HCT116 (cell line): ENCODE data around the gene ZNF140. TPM values are rescaled to one million over a fixed set of nuclear protein-coding genes. Genes with fewer than 3 reads are reported as not detected.
A peak's percentile ranks its signal among the peaks of the same experiment; 100 is the strongest.

Experiments
- ATAC-seq: fragments of 200-7000 bp; cut with Tn5 transposase; 2 replicates; pipeline ENCODE4 v1.9.1; 2020; ENCODE audit warnings: mild to moderate bottlenecking, moderate library complexity
- BruUV-seq: library from RNA; stranded (reverse); fragments of 400-500 nt; replicated peaks from 2 replicates; lab custom pipeline; 2021; lab: Mats Ljungman, UMichigan
- CTCF ChIA-PET: fragments of 300-600 bp; sonication (Branson Sonifier 250); formaldehyde crosslinking; loops from one replicate; lab custom pipeline; 2021; ENCODE audit warnings: antibody characterized with exemption; lab: Charles Lee
- POLR2A ChIA-PET: fragments of 300-600, 350-600 bp; sonication (Branson Sonifier 250); formaldehyde crosslinking; loops from one replicate; lab custom pipeline; 2021; ENCODE audit warnings: antibody characterized with exemption; lab: Charles Lee
- RAD21 ChIA-PET, 2 experiments: fragments of 300-600 bp; sonication (Branson Sonifier 250); formaldehyde crosslinking; loops; one replicate each; lab custom pipeline; 2023; ENCODE audit warnings: low total read pairs in 2 of 2; ENCODE audit not compliant: uncharacterized antibody in 2 of 2, unreplicated experiment in 2 of 2, low non-redundant PET in 1 of 2; lab: Charles Lee
- DNase-seq: peaks from one replicate; pipeline ENCODE4 v3.0.0-alpha.2; 2010; ENCODE audit warnings: low read depth, low spot score
- H2AFZ ChIP-seq: fragments of 200-600 bp; shearing (Covaris generic), sonication (generic); 2 replicates; pipeline ENCODE4 v1.6.1; 2017; ENCODE audit warnings: low read depth, mixed run types, mixed read lengths, antibody characterized with exemption, low read length; ENCODE audit not compliant: poor library complexity, severe bottlenecking
- H3K27ac ChIP-seq: 2 replicates; pipeline ENCODE4 v1.5.1; 2012; ENCODE audit warnings: low read depth, low read length
- H3K27me3 ChIP-seq: fragments of 200-600 bp; sonication (generic); 2 replicates; pipeline ENCODE4 v1.6.1; 2016; ENCODE audit warnings: mixed run types, low read length, mixed read lengths; ENCODE audit not compliant: insufficient read depth
- H3K36me3 ChIP-seq, 2 experiments: fragments of 200-500 bp in 1 of 2; fragments of 200-600 bp in 1 of 2; sonication (Bioruptor generic) in 1 of 2; sonication (generic) in 1 of 2; 2 replicates each; pipeline versions ENCODE4 v1.5.1 to v1.6.1; 2014 to 2016; ENCODE audit warnings: low read length in 2 of 2, inconsistent platforms in 1 of 2, mixed read lengths in 1 of 2, mixed run types in 1 of 2; ENCODE audit not compliant: insufficient read depth in 2 of 2, control insufficient read depth in 1 of 2
- H3K4me1 ChIP-seq, 2 experiments: fragments of 200-600 bp in 1 of 2; sonication (generic) in 1 of 2; 2 replicates each; pipeline versions ENCODE4 v1.5.1 to v1.6.1; 2012 to 2017; ENCODE audit warnings: low read length in 2 of 2, inconsistent platforms in 1 of 2, mild to moderate bottlenecking in 1 of 2, mixed read lengths in 1 of 2, mixed run types in 1 of 2, moderate library complexity in 1 of 2; ENCODE audit not compliant: insufficient read depth in 2 of 2, control insufficient read depth in 1 of 2
- H3K4me2 ChIP-seq: fragments of 200-600 bp; sonication (generic); 2 replicates; pipeline ENCODE4 v1.6.1; 2017; ENCODE audit warnings: mixed run types, low read length, mixed read lengths
- H3K4me3 ChIP-seq, 2 experiments: fragments of 200-600 bp in 1 of 2; sonication (generic) in 1 of 2; replicated peaks in 1 of 2; 2 replicates each; pipeline ENCODE4 v1.5.1; 2011 to 2016; ENCODE audit warnings: low read length in 2 of 2, control low read depth in 1 of 2, low read depth in 1 of 2, mild to moderate bottlenecking in 1 of 2, mixed read lengths in 1 of 2, mixed run types in 1 of 2
- H3K79me2 ChIP-seq: fragments of 200-600 bp; sonication (generic); 2 replicates; pipeline ENCODE4 v1.6.1; 2017; ENCODE audit warnings: mild to moderate bottlenecking, mixed run types, low read length, moderate library complexity, mixed read lengths; ENCODE audit not compliant: insufficient read depth
- H3K9ac ChIP-seq: fragments of 200-600 bp; sonication (generic); 2 replicates; pipeline ENCODE4 v1.6.1; 2016; ENCODE audit warnings: low read length, mixed read lengths
- H3K9me2 ChIP-seq: fragments of 200-600 bp; sonication (generic), shearing (Covaris generic); 2 replicates; pipeline ENCODE4 v1.6.1; 2017; ENCODE audit warnings: mixed run types, mild to moderate bottlenecking, moderate library complexity; ENCODE audit not compliant: insufficient read depth
- H3K9me3 ChIP-seq, 2 experiments: fragments of 200-500 bp in 1 of 2; fragments of 200-600 bp in 1 of 2; sonication (Bioruptor generic) in 1 of 2; sonication (generic) in 1 of 2; 2 replicates each; pipeline ENCODE4 v1.6.1; 2014 to 2017; ENCODE audit warnings: low read length in 2 of 2, mixed read lengths in 2 of 2, inconsistent platforms in 1 of 2, low read depth in 1 of 2, mild to moderate bottlenecking in 1 of 2, mixed run types in 1 of 2, moderate library complexity in 1 of 2; ENCODE audit not compliant: control insufficient read depth in 1 of 2, insufficient read depth in 1 of 2
- H4K20me1 ChIP-seq: fragments of 200-600 bp; sonication (generic), shearing (Covaris generic); 2 replicates; pipeline ENCODE4 v1.6.1; 2017; ENCODE audit warnings: mixed run types, mild to moderate bottlenecking, moderate library complexity; ENCODE audit not compliant: insufficient read depth
- CBX3 ChIP-seq: IDR thresholded peaks from 2 replicates; pipeline ENCODE4 v1.6.1; 2012; ENCODE audit warnings: low read depth
- EGR1 ChIP-seq: IDR thresholded peaks from 2 replicates; pipeline ENCODE4 v1.6.1; 2012; ENCODE audit warnings: low read depth
- EZH2phosphoT487 ChIP-seq: fragments of 200-600 bp; IDR thresholded peaks from 2 replicates; pipeline ENCODE4 v1.6.1; 2018; ENCODE audit warnings: antibody characterized with exemption, borderline replicate concordance
- FOSL1 ChIP-seq: IDR thresholded peaks from 2 replicates; pipeline ENCODE4 v1.6.1; 2012; ENCODE audit warnings: low read depth
- JUND ChIP-seq: IDR thresholded peaks from 2 replicates; pipeline ENCODE4 v1.6.1; 2012
- TCF7L2 ChIP-seq: IDR thresholded peaks from 2 replicates; pipeline ENCODE4 v1.7.0; 2011; ENCODE audit warnings: borderline replicate concordance, inconsistent platforms; ENCODE audit not compliant: insufficient read depth, insufficient read length; ENCODE audit errors: extremely low read depth
- YY1 ChIP-seq: IDR thresholded peaks from 2 replicates; pipeline ENCODE4 v1.6.1; 2011; ENCODE audit warnings: low read length, low read depth, moderate library complexity, mild to moderate bottlenecking; ENCODE audit not compliant: insufficient replicate concordance; ENCODE audit errors: extremely low read depth
- ZFX ChIP-seq: fragments of 450-650 bp; IDR thresholded peaks from 2 replicates; pipeline ENCODE4 v1.6.1; 2017
- intact Hi-C: fragments of 100-400 bp; cut with micrococcal nuclease; formaldehyde crosslinking; loops from 2 replicates; pipeline ENCODE4 v1.10.0; 2022
- total RNA-seq: library from RNA; stranded (reverse); gene quantifications from one replicate; pipeline ENCODE4 v1.2.1, GENCODE V29; 2021; ENCODE audit not compliant: unreplicated experiment

ZNF140 gene
- total RNA-seq, 1 experiment from 2014 or later = not detected

DNA sequence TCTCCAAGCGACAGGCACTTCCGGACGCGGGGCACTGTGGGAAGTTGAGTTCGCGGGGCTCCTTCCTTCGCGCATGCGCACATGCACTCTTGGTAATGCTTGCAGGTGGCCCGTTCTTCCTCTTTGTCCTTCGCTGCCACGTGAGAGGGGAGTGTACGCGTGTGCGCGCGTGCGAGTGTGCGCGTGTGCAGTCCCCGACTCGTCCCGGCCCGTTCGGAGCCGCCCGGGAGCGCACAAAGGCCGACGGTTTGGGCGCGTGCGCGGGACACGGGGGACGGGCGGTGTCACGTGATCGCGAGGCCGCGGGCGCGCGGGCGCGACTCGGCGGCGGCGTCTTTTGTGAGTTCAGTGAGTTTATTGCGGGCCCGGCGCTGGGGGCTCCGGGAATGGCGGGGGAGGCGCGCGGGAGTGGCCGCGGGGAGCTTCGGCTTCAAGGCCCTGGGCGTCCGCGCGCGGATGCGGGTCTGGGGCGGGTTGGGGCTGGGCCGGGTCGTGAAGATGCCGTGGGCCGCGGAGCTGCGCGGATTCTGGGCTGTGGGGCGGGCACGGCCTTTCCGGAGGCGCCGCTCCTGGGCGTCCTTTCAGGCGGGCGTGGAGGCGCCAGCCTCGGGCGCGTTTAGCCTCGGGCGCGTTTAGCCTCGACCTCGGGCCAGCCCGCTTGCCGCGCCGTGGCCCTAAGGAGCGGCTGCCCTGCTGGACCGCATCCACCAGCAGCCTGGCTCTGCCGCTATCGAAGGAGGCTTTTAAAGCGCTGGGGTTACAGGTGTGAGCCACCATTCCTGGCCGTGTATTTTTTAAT, 43.3 kb upstream of the ZNF140 start, which contains the start of gene ZNF84 (continued):
- TF ChIP-seq EZH2phosphoT487 (no peak), CBX3 (peak; percentile 74), TCF7L2 (peak; percentile 82), ZFX (peak; percentile 63), EGR1 (0 out of 2 replicates have a peak, but pooled peaks have one; percentile 25), JUND (no peak), YY1 (no peak)
- TF ChIP-seq, all 23 proteins: peak for 5

- Histone ChIP-seq H3K4me1 (peaks cover 0 to 4% of the 10 kb centered on the region in 2 experiments; a peak in 1 of 4 replicates), H3K27ac (peak overlapping the region; percentile 81; the same call in 1 of the 2 replicates), H3K4me2 (peak overlapping the region; percentile 80), H2AFZ (no peak overlapping the region), H3K4me3 (peak overlapping the region; percentile 59 to 62), H3K27me3 (no peaks in the 10 kb centered on the region), H4K20me1 (no peaks in the 10 kb centered on the region), H3K9me3 (peaks cover 43 to 44% of the 10 kb centered on the region in 2 experiments), H3K9me2 (no peaks in the 10 kb centered on the region), H3K9ac (peak overlapping the region; percentile 56; the same call in 1 of the 2 replicates), H3K36me3 (peaks cover 6 to 22% of the 10 kb centered on the region in 2 experiments; a peak in 3 of 4 replicates), H3K79me2 (peaks cover 21% of the 10 kb centered on the region; the same call in 1 of the 2 replicates)
- intact Hi-C loops = no loop called here
- no TSS peak for BruUV-seq
- ATAC-seq (no peak), DNase-seq (no peak)
- CTCF ChIA-PET = no interaction called here
- POLR2A ChIA-PET = no interaction called here
- no peak for TF ChIP-seq FOSL1
- RAD21 ChIA-PET = no interaction called here
These were observed 42.5 kb upstream of the ZNF140 start for GRCh38 chr12:133038118-133038709.
